DND-41 (cell line): ENCODE measurements around the gene PRKAR1A.
"Not testable (repeated sequence)": the region's sequence is repeated elsewhere in the genome, so short reads cannot be mapped to it uniquely, and the experiment has no call there.

Experiments used
- CTCF ChIP-seq: IDR thresholded peaks from 2 replicates; pipeline ENCODE4 v1.5.1; 2012; ENCODE audit warnings: borderline replicate concordance, low read length, moderate library complexity, mild to moderate bottlenecking; ENCODE audit not compliant: poor library complexity, severe bottlenecking; ENCODE audit errors: extremely low read depth
- EZH2 ChIP-seq: IDR thresholded peaks from 3 replicates; pipeline ENCODE4 v1.6.1; 2012; ENCODE audit warnings: borderline replicate concordance, low read depth, mild to moderate bottlenecking, moderate library complexity, low read length, inconsistent platforms; ENCODE audit not compliant: severe bottlenecking

GRCh38 chr17:68517605-68518004 is 5.4 kb downstream of the PRKAR1A start:
- not testable (repeated sequence) for TF ChIP-seq CTCF, EZH2
